Stimulated activated CD8-positive, alpha-beta memory T cell treated with anti-CD3 and anti-CD28 coated beads, Interleukin-15, amount 100 ng/mL, for 1 hour (primary cell): ENCODE results near the gene INHBE.

ENCODE experiments used
- DNase-seq: peaks from one replicate; pipeline ENCODE4 v3.0.0-alpha.2; 2020; ENCODE audit warnings: low read depth

The INHBE gene

GRCh38 chr12:57461276-57461916 is 6.3 kb downstream of the INHBE start:
- DNase-seq: no peak

- DNase-seq: no peak
Measured at GRCh38 chr12:57461917-57462250, 6.8 kb downstream of the INHBE start.

DNA sequence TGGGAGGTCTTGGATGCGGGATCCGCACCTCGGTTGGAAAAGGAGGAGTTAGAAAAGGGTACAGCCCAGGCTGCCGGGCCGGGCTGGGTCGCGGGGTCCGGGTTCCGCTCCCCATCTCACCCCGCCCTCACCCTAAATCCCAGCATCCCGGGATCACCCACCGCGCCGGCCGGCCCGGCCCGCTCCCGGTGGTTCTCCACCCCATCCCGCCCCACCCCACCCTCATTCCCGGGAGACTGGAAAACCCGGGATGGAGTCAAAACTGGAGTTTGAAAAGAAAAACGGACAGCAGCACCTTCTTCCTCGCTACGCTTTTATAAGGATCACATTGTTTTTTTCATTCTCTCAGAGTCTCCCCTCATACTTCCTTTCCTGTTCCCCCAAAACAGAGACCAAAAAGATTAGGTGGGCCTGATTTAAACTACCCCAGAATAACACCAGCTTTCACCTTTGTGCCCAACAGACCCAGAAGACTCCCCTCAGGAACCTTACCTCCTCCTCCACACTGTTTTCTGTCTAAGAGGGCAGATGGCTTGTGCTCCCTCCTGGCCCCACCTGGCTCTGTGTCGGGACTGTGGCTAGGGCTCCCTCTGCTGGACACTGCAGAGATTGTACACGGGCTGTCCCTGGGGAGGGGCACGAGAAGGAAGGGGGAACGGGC is 7.3 kb downstream of the INHBE start:
- peak; percentile 78 for DNase-seq

DNA sequence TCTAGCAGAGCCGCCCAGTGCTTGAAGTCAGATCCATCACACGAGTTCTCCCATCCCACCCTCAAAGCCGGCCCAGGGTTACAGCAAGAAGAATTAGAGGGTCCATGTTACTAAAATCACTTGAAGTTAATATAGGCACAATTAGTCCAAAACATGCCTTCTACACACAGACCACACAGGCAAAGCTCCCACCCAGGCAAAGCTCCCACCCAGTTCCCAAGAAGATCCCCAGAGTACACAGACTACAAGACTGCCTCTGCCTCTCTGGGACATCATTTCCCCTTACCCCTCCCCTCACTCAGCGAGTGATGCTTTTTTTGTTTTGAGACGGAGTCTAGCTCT is 7.8 kb downstream of the INHBE start:
- DNase-seq: no peak

DNA sequence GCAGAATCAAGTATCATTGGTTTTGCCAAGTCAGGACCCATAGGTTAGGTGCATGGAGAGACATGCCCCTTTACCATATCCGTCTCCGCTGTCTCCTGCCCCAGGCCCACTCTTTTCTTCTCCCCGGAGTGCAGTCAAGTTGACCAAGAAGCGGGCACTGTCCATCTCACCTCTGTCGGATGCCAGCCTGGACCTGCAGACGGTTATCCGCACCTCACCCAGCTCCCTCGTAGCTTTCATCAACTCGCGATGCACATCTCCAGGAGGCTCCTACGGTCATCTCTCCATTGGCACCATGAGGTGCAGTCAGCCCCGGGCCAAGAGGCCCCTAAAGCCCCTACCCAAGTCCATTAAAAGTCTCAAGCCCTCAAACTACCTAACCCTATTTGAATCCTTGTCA is 9.5 kb downstream of the INHBE start:
- no peak for DNase-seq

GRCh38 chr12:57465030-57465746 is 10.1 kb downstream of the INHBE start:
- no peak for DNase-seq

DNA sequence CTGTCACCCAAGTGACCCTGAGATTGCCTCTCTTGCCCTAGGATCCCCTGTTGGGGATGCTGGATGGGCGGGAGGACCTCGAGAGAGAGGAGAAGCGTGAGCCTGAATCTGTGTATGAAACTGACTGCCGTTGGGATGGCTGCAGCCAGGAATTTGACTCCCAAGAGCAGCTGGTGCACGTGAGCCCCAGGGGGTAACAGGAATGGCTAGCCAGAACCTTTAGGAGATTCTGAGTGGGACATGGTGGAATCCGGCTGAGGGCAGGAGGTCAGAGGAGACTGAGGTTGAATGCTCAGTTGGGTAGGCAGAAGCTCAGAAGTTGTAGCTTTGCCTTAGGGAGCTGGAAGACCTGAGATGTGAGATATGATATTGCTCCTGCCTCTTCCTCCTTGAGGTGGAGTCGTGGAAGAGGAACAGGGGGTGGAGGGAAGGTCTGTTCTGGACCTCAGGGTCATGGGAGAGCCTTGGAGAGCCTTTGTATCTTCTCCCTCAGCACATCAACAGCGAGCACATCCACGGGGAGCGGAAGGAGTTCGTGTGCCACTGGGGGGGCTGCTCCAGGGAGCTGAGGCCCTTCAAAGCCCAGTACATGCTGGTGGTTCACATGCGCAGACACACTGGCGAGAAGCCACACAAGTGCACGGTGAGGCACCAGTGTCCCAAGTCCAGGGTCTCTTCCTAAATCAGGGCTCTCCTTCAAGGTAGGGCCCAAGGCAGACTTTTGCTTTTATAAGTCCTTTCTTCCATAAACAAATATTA is 10.8 kb downstream of the INHBE start:
- no peak for DNase-seq

DNA sequence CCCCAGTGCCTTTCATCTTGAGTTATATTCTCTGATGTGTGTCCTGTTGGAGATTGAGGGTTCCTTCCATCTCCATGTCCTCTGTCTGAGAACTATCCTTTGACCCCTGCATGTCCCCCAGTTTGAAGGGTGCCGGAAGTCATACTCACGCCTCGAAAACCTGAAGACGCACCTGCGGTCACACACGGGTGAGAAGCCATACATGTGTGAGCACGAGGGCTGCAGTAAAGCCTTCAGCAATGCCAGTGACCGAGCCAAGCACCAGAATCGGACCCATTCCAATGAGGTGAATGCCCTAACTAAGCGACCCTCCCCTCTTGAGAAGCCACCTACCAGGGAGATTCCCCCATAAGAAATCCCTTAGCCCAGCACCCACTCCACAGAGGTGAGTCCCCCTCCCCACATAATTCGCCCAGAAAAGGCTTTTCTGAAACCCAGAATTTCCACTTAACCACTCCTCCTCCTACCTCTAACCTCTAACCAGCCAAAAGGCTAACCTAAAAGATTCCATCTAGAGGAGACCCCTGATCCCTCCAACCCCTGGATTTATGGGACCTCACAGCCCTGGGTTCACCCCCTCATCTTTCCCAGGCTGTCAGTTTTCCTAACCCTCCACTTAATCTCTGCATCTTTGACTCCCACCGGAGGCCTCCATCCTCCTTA is 12.2 kb downstream of the INHBE start:
- no peak for DNase-seq

DNA sequence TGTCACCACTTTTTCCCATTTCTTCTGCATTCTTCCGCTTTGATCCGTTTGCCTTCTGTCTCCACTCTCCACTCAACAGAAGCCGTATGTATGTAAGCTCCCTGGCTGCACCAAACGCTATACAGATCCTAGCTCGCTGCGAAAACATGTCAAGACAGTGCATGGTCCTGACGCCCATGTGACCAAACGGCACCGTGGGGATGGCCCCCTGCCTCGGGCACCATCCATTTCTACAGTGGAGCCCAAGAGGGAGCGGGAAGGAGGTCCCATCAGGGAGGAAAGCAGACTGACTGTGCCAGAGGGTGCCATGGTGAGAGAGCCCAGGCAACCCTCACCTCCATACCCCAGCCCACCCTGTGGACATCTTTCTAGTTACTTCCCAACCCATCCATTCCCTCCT is 12.8 kb downstream of the INHBE start:
- no peak for DNase-seq

GRCh38 chr12:57469296-57470164 is 14.4 kb downstream of the INHBE start:
- DNase-seq: no peak

GRCh38 chr12:57470286-57470969 is 15.3 kb downstream of the INHBE start:
- DNase-seq: no peak

- DNase-seq: no peak
Measured at GRCh38 chr12:57470970-57471656, 16.0 kb downstream of the INHBE start.

DNA sequence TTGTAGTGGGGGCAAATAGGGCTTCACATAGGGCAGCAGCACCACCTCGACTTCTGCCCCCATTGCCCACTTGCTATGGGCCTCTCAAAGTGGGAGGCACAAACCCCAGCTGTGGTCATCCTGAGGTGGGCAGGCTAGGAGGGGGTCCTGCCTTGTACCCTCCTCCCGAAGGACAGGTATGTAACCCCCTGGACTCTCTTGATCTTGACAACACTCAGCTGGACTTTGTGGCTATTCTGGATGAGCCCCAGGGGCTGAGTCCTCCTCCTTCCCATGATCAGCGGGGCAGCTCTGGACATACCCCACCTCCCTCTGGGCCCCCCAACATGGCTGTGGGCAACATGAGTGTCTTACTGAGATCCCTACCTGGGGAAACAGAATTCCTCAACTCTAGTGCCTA is 16.6 kb downstream of the INHBE start:
- DNase-seq: no peak

DNA sequence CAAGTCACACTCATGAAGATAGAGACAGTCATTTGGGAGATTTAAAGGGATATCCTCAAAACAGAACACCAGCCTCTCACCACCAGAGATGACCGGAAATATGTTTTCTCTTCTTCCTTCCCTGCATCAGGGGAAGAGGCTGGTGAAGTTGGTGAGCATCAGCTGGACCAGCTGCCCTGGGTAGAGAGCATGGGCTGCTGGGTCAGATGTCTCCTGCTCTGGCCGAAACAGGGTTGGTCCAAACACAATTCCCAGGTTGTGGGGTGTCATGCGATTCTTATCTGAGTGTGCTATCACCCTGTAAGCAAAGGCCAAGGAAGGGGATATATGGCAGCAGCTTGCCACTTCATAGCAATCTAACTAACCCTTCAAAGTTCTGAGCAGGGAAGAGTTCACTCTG is 17.3 kb downstream of the INHBE start:
- DNase-seq: no peak

GRCh38 chr12:57473392-57473791 is 18.3 kb downstream of the INHBE start:
- DNase-seq: no peak

DNA sequence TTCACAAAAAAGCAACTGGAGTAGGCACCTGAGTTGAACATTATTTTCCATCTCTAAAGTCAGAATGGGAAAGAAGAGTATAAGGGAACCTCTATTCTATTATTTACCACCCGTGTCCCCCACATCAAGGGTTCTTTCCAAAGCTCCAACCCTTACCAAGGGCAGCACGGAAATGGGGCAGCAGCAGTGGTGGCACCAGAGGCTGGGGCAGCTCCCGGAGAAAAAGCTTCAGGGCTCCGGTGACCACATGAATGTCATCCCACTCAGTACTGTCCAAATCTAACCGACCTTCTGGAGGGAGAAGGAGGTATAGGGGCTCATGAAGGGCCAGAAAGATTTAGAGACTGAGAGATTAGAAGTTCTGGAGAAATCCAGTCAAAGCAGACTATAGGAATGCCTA is 18.8 kb downstream of the INHBE start:
- no peak for DNase-seq

- no peak for DNase-seq
Measured at GRCh38 chr12:57474430-57474829, 19.3 kb downstream of the INHBE start.

GRCh38 chr12:57474862-57475261 is 19.8 kb downstream of the INHBE start:
- no peak for DNase-seq

DNA sequence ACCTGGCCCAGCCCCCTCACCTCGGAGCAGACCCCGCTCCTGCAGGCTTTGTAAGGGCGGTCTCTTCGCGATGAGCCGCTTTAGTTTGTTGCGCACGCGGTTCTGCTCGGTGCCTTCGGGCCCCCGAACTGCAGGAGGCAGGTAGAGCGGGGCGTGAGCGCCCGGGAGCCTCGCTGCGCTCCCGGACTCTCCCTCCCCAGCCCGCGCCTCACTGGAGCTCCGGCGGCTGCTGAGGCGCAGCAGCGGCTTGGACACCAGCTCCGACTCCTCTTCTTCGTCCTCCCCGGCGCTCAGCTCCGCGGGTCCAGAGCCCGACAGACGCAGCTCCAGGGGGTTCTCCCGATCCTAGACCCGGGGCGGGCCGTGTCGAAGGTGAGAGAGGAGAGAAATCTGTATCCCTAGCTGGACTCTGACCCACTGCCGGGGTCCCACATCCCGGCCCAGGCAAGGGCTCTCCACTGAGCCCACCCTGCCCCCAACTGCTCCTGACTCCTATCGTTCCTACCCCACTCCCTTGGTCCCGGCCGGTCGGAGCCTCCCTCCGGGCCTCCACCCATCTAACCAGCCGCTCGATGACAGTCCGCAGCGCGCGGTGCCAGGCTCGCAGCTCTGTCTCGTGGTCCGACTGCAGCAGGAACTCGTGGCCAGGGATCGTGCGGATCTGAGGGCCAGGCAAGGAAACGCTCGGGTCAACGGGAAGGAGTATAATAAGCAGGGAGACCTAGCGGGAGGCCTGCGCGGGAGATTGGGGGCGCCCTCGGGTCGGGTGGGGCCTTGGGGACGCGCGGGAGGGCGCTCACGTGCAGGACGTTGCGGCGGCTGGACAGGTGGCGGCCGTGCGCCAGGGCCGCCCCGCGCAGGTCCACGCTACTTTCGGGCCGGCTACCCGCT is 20.4 kb downstream of the INHBE start:
- DNase-seq: no peak
